Endothelial cell of hepatic sinusoid (primary cell): Measurements from ENCODE around the gene UST.
"Not testable (repeated sequence)": the region's sequence is repeated elsewhere in the genome, so short reads cannot be mapped to it uniquely, and the experiment has no call there.

ENCODE experiments used
- in situ Hi-C: cut with HindIII; loops from 2 replicates; pipeline ENCODE4 v1.10.0; 2017; ENCODE audit warnings: low sequenced_read_pairs

Gene UST

GRCh38 chr6:148864132-148864531 lies 117.3 kb downstream of the UST start:
- in situ Hi-C loops, result not testable (repeated sequence)

- in situ Hi-C loops, result no loop called here
Measured at GRCh38 chr6:148864941-148865340, 118.1 kb downstream of the UST start.

GRCh38 chr6:148866657-148867268 lies 119.9 kb downstream of the UST start:
- in situ Hi-C loops, result no loop called here

DNA sequence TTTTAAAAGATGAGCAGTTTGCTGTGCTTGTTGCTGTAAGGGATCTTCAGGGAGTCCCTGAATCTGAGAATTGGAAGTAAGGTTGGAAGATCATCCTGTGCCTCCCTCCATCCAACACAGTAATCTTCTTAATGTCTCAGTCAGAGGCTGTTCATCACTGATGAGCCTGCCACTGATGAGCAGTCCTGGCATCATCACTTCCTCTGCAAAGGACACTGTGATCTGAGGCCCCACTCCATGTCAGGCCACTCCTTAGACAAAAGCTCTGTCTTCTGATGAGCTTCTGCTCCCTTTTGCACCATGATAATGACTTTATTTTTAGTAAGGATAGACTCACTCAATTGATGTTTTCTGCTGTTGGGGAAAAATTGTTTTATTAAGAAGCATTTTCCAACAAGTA lies 121.0 kb downstream of the UST start:
- in situ Hi-C loops, result no loop called here

GRCh38 chr6:148868314-148868713 lies 121.5 kb downstream of the UST start:
- in situ Hi-C loops, result no loop called here

- in situ Hi-C loops, result no loop called here
Measured at GRCh38 chr6:148868901-148869300, 122.1 kb downstream of the UST start.

GRCh38 chr6:148869585-148869984 lies 122.8 kb downstream of the UST start:
- in situ Hi-C loops, result no loop called here

DNA sequence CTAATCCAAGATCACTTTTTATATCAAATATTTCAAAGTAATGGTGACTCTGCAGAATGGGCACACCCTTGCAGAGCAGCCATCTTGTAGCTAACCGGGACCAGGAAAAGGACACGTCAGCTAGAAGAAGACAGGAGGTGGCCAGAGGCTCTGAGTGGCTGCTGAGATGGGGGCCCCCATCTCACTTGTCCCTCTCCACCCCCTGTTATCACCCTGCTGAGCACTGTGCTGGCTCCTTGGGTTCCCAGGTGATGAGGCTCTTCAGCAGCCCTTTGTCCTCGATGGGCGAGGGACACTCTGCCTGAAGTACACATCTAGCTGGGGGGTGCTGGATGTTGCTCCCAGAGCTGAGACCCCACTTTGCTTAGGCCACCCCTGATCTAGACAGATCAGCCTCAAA lies 126.3 kb downstream of the UST start:
- in situ Hi-C loops, result no loop called here

- in situ Hi-C loops, result no loop called here
Measured at GRCh38 chr6:148873868-148874267, 127.0 kb downstream of the UST start.

DNA sequence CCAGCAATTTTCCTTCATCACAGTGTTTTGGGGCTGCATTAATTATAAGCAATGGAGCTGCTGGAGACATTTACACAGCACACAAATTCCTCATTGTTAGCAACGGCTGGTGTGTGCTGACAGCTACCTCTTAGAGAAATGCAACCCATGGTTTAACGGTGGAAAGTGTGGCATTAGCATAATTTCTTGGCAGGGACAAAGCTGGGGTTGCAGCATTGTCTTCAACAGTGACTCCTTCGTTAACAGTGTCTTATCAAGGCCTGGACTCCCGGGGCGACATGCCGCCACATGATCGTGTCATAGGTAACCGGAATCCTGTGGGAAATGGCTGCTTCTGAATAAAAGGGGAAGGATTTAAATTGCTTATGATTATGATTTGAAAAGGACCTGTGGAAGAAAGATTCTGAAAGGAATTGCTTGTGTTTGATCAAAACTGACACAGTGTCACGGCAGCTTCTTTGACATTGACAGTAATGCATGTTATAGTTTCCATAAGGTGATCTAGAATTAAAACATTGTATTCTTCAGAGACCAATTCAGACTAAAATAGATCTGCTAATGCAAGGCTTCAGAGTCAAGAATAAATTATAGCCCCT lies 128.0 kb downstream of the UST start:
- in situ Hi-C loops, result no loop called here

DNA sequence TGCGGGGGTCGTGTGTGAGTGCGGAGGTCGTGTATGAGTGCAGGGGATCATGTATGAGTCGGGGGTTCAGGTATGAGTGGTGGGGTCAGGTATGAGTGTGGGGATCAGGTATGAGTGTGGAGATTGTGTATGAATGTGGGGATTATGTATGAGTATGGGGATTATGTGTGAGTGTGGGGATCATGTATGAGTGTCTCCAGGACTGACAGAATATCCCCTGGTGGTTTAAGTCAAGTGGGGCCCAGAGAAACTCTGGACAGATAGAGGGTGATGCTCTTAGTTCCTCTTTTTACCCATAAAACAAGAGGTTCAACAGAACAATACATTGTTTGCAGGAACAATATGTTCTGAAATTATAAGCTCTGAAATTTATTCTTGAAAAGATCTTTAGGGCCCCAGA lies 131.9 kb downstream of the UST start:
- in situ Hi-C loops, result no loop called here

DNA sequence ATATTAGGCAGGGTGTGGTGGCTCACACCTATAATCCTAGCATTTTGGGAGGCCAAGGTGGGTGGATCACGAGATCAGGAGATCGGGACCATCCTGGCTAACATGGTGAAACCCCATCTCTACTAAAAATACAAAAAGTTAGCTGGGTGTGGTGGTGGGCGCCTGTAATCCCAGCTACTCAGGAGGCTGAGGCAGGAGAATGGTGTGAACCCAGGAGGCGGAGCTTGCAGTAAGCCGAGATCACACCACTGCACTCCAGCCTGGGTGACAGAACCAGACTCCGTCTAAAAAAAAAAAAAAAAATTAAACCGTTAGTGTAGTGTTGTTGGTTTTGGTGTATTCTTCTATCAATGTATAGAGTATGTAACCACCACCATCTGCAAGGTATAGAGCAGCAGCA lies 133.9 kb downstream of the UST start:
- in situ Hi-C loops, result loop anchor here (5.0 kb wide), 1 partner anchor 43 kb away; no protein-coding TSS in a partner anchor

- in situ Hi-C loops, result loop anchor here (5.0 kb wide), 1 partner anchor 44 kb away; no protein-coding TSS in a partner anchor
Measured at GRCh38 chr6:148881593-148882311, 134.9 kb downstream of the UST start.

GRCh38 chr6:148883270-148883669 lies 136.4 kb downstream of the UST start:
- in situ Hi-C loops, result loop anchor here (5.0 kb wide), 1 partner anchor 46 kb away; no protein-coding TSS in a partner anchor

DNA sequence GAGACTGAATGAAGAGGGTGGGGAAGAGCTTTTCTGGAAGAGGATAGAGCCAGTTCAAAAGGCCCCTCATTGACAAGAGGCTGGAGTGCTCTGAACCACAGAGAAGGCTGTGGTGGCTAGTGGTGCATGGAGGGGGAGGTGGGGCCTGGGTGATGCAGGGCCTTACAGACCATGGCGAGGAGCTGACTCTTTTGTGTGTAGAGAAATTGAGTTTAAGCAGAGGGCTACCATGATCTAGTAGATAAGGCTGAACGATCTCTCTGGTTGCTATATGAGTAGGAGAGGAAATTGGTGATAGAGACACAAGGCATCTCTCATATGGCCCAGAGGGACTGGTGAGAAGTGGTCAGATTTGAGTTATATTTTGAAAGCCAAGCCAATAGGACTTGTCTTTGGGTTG lies 137.6 kb downstream of the UST start:
- in situ Hi-C loops, result loop anchor here (5.0 kb wide), 1 partner anchor 47 kb away; no protein-coding TSS in a partner anchor

DNA sequence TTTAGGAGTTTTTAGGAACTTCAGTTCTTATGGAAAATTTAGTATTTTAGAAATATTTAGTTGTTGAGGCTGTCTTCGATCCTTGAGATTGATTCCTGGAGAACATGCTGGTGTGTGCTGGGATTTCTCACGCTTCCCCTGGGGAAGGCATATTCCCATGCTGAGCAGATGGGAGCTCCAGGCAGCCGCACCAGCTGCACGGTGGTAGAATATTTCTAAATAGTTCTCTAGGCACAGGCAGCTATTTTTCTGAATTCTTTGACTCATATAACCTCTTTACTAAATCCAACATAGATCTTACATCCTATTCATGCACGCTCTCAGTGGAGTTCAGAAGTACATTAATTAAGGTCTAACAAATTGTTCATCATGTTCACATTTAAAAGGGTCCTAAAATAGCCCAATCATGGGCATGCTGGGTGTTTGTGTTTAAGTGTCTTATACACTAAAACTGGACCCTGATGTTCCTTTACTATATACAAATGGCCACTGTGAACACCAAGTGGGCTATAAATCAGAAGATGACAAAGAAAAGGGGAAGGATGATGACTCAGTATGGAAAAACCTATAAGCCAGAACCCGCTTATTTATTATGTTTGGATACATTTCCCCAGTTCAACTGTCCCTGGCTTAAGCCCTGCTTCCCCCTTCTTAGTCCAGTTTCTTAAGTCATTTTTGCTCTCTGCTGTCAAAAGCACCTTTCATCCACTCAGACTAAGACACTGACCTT lies 138.5 kb downstream of the UST start:
- in situ Hi-C loops, result no loop called here

DNA sequence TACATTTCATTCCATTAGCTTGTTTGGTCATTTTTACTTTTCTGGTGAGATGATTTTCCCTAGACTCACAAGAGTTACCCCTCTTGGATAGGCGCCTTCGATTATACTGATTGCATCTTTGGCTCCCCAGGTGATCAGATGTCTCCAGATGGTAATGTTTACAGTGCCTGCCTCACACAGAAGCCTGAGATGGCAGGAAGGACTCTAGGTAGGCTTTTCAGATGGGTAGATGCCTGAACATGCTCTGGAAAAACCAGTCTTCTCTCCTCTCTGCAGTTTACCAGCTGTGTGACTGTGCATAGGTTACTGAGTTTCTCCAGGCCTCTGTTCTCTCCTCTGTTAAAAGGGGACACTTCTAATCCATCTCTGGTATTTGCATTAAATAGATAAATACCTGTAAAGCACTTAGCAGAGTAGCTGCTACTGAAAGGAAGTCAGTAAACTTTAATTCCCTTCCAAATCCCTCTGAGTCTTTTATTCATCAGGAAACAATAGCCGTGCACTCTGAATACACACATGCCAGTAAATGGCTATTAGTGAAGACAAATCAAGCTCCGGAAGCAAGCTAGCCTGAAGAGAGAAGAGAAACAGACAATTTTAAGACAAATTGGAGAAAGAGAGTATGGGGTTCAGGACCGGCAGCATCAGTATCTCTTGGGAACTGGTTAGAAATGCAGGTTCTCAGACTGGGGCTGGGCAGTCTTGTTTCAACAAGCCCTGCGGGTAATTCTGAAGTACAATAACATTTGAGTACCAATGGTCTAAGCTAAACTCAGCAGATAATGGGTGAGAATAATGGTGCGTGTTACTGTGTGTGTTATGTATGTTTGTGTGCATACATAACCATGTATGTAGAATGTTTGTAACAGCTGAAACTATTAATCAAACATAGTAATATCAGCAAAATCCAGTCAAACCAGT lies 139.4 kb downstream of the UST start:
- in situ Hi-C loops, result no loop called here

- in situ Hi-C loops, result no loop called here
Measured at GRCh38 chr6:148887181-148887580, 140.4 kb downstream of the UST start.

GRCh38 chr6:148888856-148889255 lies 142.0 kb downstream of the UST start:
- in situ Hi-C loops, result no loop called here

GRCh38 chr6:148890096-148890495 lies 143.3 kb downstream of the UST start:
- in situ Hi-C loops, result no loop called here
